ENCODE measurements around the gene FYCO1. TPM values are rescaled to one million over a fixed set of nuclear protein-coding genes. Genes with fewer than 3 reads are reported as not detected.

Gene FYCO1
- total and polyA plus RNA-seq, 9 of the 15 experiments (the other 6 are each of a cell fraction or from before 2014, with no cell fraction given), result 2.1 to 13.8 (median 7.4) TPM

- Histone ChIP-seq H3K4me3 (no peak overlapping the region), H3K4me1 (replicated peaks in 1 of 2; ENCODE audit: control insufficient read depth in 2 of 2, insufficient read depth in 2 of 2, low read length in 2 of 2) (peaks cover 28 to 35% of the 10 kb centered on the region in 2 experiments), H3K36me3 (ENCODE audit: control insufficient read depth, insufficient read depth, low read length) (peaks cover 11% of the 10 kb centered on the region; the same call in 1 of the 3 replicates), H3K4me2 (ENCODE audit: insufficient read depth, low read length) (no peak overlapping the region), H3K9me3 (replicated peaks; ENCODE audit: control insufficient read depth, insufficient read depth, low read depth, low read length) (no peaks in the 10 kb centered on the region), H3K27ac (ENCODE audit: extremely low read depth, low read depth, low read length) (no peak overlapping the region), H3K79me2 (ENCODE audit: control insufficient read depth, insufficient read depth, low read length) (peaks cover 71% of the 10 kb centered on the region), H4K20me1 (replicated peaks; ENCODE audit: control insufficient read depth, insufficient read depth, low read length) (peaks cover 8% of the 10 kb centered on the region), H3K9me1 (ENCODE audit: control insufficient read depth, insufficient read depth, low read length) (peaks cover 15% of the 10 kb centered on the region), H3K9ac (ENCODE audit: insufficient read depth in 1 of 2, low read depth in 2 of 2, low read length in 2 of 2) (no peak overlapping the region), H3K27me3 (ENCODE audit: control insufficient read depth in 2 of 2, insufficient read depth in 2 of 2, low read length in 2 of 2) (peaks cover 0 to 5% of the 10 kb centered on the region in 2 experiments; a peak in 1 of 5 replicates), H2AFZ (ENCODE audit: low read depth, low read length) (no peak overlapping the region)
- no TSS peak for BruUV-seq (replicated peaks)
- POLR2A ChIA-PET, result interaction anchor here (0.6 to 1.4 kb wide), 2 partner anchors 9 to 18 kb away, joined by 3 to 4 read pairs; no protein-coding TSS in a partner anchor
- no peak for ATAC-seq
- CTCF ChIA-PET (ENCODE audit: low intra/inter-chr PET ratio), result no interaction called here
- intact Hi-C loops (cut with micrococcal nuclease) (no loop called here), in situ Hi-C loops (cut with MboI) (no loop called here)
- WGBS (ENCODE audit: insufficient coverage, low coverage, missing lambda C conversion rate), result 61% methylated on average over 2 of the region's 2 CpGs
- FAIRE-seq, result no peak
- no peak for DNase-seq (ENCODE audit: extremely low read depth in 1 of 4, low spot score in 3 of 4)
- TF ChIP-seq HDAC3 (IDR thresholded peaks at IDR 0.05; ENCODE audit: borderline replicate concordance, partially characterized antibody) (no peak), ZNF75A (CRISPR knock-in tag; IDR thresholded peaks at IDR 0.05) (no peak), MLLT1 (IDR thresholded peaks at IDR 0.05) (no peak), HSF4 (CRISPR knock-in tag; IDR thresholded peaks at IDR 0.05; ENCODE audit: borderline replicate concordance) (no peak), MYNN (IDR thresholded peaks at IDR 0.05) (no peak), MYNN (CRISPR knock-in tag; IDR thresholded peaks at IDR 0.05) (no peak), MITF (IDR thresholded peaks at IDR 0.05) (no peak), SAFB2 (IDR thresholded peaks at IDR 0.05; ENCODE audit: borderline replicate concordance, low read depth, low read length, severe bottlenecking) (no peak), RNF219 (CRISPR knock-in tag; IDR thresholded peaks at IDR 0.05) (no peak), MEIS2 (IDR thresholded peaks at IDR 0.05; ENCODE audit: partially characterized antibody) (no peak), ZFP30 (CRISPR knock-in tag; IDR thresholded peaks at IDR 0.05; ENCODE audit: borderline replicate concordance) (no peak), PBX2 (CRISPR knock-in tag; IDR thresholded peaks at IDR 0.05; ENCODE audit: low read depth) (no peak), PBX2 (tag; conservative IDR thresholded peaks at IDR 0.05; ENCODE audit: low read depth) (no peak), ZNF780A (CRISPR knock-in tag; IDR thresholded peaks at IDR 0.05) (no peak), TEAD4 (IDR thresholded peaks at IDR 0.05; ENCODE audit: low read length) (no peak), TEAD4 (CRISPR knock-in tag; IDR thresholded peaks at IDR 0.05; ENCODE audit: borderline replicate concordance) (no peak)
Observed at GRCh38 chr3:45992821-45993221, 2.8 kb downstream of the FYCO1 start.

All from K562 (cell line).